Loucy (cell line): Measurements from ENCODE around the gene COL11A2.

Experiments
- EZH2phosphoT487 ChIP-seq: fragments of 200-600 bp; IDR thresholded peaks from 2 replicates; pipeline ENCODE4 v1.6.1; 2018; ENCODE audit warnings: antibody characterized with exemption, mild to moderate bottlenecking, moderate library complexity, borderline replicate concordance
- TF ChIP-seq, protein P1 (sequence below): fragments of 200-600 bp; sonication (generic); conservative IDR thresholded peaks from 2 replicates; pipeline ENCODE4 v1.5.1; 2014; ENCODE audit warnings: mild to moderate bottlenecking, antibody characterized with exemption, low read length

DNA sequence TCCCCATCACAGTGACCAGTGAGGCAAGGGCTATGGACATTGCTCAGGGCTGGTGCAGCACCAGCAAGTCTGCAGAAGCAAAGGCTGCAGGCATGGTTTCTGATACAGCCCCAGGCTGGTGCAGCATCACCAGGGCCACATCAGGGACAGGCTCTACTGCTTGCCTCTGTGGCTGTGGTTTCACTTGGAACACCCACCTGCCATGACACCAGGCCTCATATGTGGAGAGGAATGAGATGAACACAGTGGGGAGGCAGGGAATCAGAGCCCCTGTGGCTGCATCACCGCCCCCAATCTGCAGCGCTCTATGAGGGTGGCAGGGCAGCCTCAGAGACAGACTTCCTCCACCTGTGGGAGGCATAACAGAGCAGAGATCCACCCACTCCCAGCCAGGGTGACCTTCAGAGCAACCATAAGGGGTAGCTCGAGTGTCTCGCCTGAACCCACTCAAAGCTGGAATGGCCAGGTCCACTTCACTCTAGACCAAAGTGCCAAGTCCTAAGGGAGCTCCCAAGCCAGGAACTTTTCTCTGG is 23.9 kb upstream of the COL11A2 start:
- TF ChIP-seq, protein P1, sequence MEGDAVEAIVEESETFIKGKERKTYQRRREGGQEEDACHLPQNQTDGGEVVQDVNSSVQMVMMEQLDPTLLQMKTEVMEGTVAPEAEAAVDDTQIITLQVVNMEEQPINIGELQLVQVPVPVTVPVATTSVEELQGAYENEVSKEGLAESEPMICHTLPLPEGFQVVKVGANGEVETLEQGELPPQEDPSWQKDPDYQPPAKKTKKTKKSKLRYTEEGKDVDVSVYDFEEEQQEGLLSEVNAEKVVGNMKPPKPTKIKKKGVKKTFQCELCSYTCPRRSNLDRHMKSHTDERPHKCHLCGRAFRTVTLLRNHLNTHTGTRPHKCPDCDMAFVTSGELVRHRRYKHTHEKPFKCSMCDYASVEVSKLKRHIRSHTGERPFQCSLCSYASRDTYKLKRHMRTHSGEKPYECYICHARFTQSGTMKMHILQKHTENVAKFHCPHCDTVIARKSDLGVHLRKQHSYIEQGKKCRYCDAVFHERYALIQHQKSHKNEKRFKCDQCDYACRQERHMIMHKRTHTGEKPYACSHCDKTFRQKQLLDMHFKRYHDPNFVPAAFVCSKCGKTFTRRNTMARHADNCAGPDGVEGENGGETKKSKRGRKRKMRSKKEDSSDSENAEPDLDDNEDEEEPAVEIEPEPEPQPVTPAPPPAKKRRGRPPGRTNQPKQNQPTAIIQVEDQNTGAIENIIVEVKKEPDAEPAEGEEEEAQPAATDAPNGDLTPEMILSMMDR = no peak
- no peak for TF ChIP-seq EZH2phosphoT487
